Ramos (cell line): ENCODE data around the gene BMPR1B.
"Not testable (repeated sequence)": the region's sequence is repeated elsewhere in the genome, so short reads cannot be mapped to it uniquely, and the experiment has no call there.

Experiments
- in situ Hi-C: fragments of 300-500 bp; cut with MboI; formaldehyde crosslinking; loops from one replicate; pipeline ENCODE4 v1.14.3; 2022; ENCODE audit warnings: low sequenced_read_pairs; ENCODE audit not compliant: unreplicated experiment

BMPR1B gene

GRCh38 chr4:94828882-94829281, 71.1 kb downstream of the BMPR1B start:
- in situ Hi-C loops = no loop called here

- in situ Hi-C loops = no loop called here
Measured at GRCh38 chr4:94831607-94832006, 73.9 kb downstream of the BMPR1B start.

- in situ Hi-C loops = not testable (repeated sequence)
Measured at GRCh38 chr4:94832329-94832728, 74.6 kb downstream of the BMPR1B start.

GRCh38 chr4:94833394-94833793, 75.6 kb downstream of the BMPR1B start:
- in situ Hi-C loops = no loop called here

GRCh38 chr4:94834501-94834900, 76.7 kb downstream of the BMPR1B start:
- in situ Hi-C loops = no loop called here

- in situ Hi-C loops = not testable (repeated sequence)
Measured at GRCh38 chr4:94841166-94841863, 83.6 kb downstream of the BMPR1B start.

GRCh38 chr4:94841864-94842221, 84.1 kb downstream of the BMPR1B start:
- in situ Hi-C loops = no loop called here

GRCh38 chr4:94843216-94843615, 85.5 kb downstream of the BMPR1B start:
- in situ Hi-C loops = no loop called here

- in situ Hi-C loops = no loop called here
Measured at GRCh38 chr4:94848326-94848725, 90.6 kb downstream of the BMPR1B start.

- in situ Hi-C loops = no loop called here
Measured at GRCh38 chr4:94849901-94850300, 92.1 kb downstream of the BMPR1B start.

GRCh38 chr4:94852616-94853015, 94.9 kb downstream of the BMPR1B start:
- in situ Hi-C loops = no loop called here

GRCh38 chr4:94856030-94856429, 98.3 kb downstream of the BMPR1B start:
- in situ Hi-C loops = no loop called here

- in situ Hi-C loops = no loop called here
Measured at GRCh38 chr4:94870146-94870545, 112.4 kb downstream of the BMPR1B start.

- in situ Hi-C loops = no loop called here
Measured at GRCh38 chr4:94871644-94872305, 114.0 kb downstream of the BMPR1B start.

GRCh38 chr4:94877973-94878372, 120.2 kb downstream of the BMPR1B start:
- in situ Hi-C loops = no loop called here

GRCh38 chr4:94880956-94881355, 123.2 kb downstream of the BMPR1B start:
- in situ Hi-C loops = no loop called here

GRCh38 chr4:94882756-94883155, 125.0 kb downstream of the BMPR1B start:
- in situ Hi-C loops = no loop called here

GRCh38 chr4:94887027-94887426, 129.3 kb downstream of the BMPR1B start:
- in situ Hi-C loops = no loop called here

- in situ Hi-C loops = no loop called here
Measured at GRCh38 chr4:94889523-94889922, 131.8 kb downstream of the BMPR1B start.

- in situ Hi-C loops = no loop called here
Measured at GRCh38 chr4:94889946-94890345, 132.2 kb downstream of the BMPR1B start.

- in situ Hi-C loops = no loop called here
Measured at GRCh38 chr4:94890579-94890978, 132.8 kb downstream of the BMPR1B start.

GRCh38 chr4:94892051-94892450, 134.3 kb downstream of the BMPR1B start:
- in situ Hi-C loops = no loop called here
